Activated CD4-positive, alpha-beta T cell treated with anti-CD3 and anti-CD28 coated beads for 36 hours (primary cell): ENCODE measurements around the gene NVL. TPM values are rescaled to one million over a fixed set of nuclear protein-coding genes. Genes with fewer than 3 reads are reported as not detected.

ENCODE experiments used
- ATAC-seq: fragments of 200-7000 bp; cut with Tn5 transposase; one replicate; pipeline ENCODE4 v1.10.0; 2021; ENCODE audit warnings: mild to moderate bottlenecking, moderate library complexity
- CTCF ChIA-PET: fragments of 350-600 bp; sonication (Branson Sonifier 250); formaldehyde crosslinking; loops from one replicate; lab custom pipeline; 2021; ENCODE audit warnings: antibody characterized with exemption; lab: Charles Lee
- POLR2A ChIA-PET: fragments of 350-600 bp; sonication (Branson Sonifier 250); formaldehyde crosslinking; loops from one replicate; lab custom pipeline; 2021; ENCODE audit warnings: antibody characterized with exemption, inconsistent platforms; lab: Charles Lee
- DNase-seq: peaks from one replicate; pipeline ENCODE4 v3.0.0-alpha.2; 2020
- H3K27ac Mint-ChIP-seq: one replicate; pipeline ENCODE4 v1.8.0; 2021; ENCODE audit warnings: mixed read lengths
- H3K27me3 Mint-ChIP-seq: one replicate; pipeline ENCODE4 v1.8.0; 2021; ENCODE audit warnings: mixed read lengths
- H3K36me3 Mint-ChIP-seq: one replicate; pipeline ENCODE4 v1.8.0; 2021; ENCODE audit warnings: low read depth, mixed read lengths
- H3K4me1 Mint-ChIP-seq: one replicate; pipeline ENCODE4 v1.8.0; 2021; ENCODE audit warnings: mixed read lengths
- H3K4me3 Mint-ChIP-seq: one replicate; pipeline ENCODE4 v1.8.0; 2021; ENCODE audit warnings: mild to moderate bottlenecking, moderate library complexity, mixed read lengths
- H3K9me3 Mint-ChIP-seq: one replicate; pipeline ENCODE4 v1.8.0; 2021; ENCODE audit warnings: low read depth, mixed read lengths
- intact Hi-C, 2 experiments: fragments of 100-400 bp; cut with DNase I in 1 of 2; cut with micrococcal nuclease in 1 of 2; formaldehyde crosslinking; loops; one replicate each; pipeline versions ENCODE4 v1.14.2 to v1.15.1; 2022 to 2024; cut with DNase I, micrococcal nuclease
- total RNA-seq, 2 experiments: library from RNA; stranded (reverse); gene quantifications; one replicate each; pipeline ENCODE4 v1.2.3, GENCODE V29; 2021

NVL gene
- total RNA-seq, 2 experiments from 2014 or later = 34.2 to 44.1 TPM

DNA sequence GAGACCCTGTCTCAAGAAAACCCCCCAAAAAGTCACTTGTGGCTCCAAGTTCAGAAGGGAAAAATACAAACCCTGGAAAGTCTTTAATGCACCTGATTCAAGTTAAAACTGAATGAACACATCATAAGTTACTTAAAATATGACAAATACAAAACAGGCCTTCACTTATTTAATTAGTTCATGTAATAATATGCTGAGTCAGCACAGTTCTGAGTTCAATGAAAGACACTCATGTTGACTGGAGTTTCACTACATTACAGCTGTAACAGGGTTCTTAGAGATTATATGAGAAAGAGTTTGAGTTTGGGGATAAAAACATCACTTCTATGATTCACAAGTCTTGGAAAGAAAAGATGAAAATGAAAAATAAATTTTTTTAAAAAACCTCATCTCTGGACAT is 96.0 kb downstream of the NVL start:
- ChIA-PET POLR2A (no interaction called here), CTCF (interaction anchor here (0.6 to 1.1 kb wide), 3 partner anchors 21 to 300 kb away, joined by 3 to 5 read pairs (median 3); no protein-coding TSS in a partner anchor)
- ATAC-seq (no peak), DNase-seq (no peak)
- intact Hi-C loops = no loop called here
- Mint-ChIP-seq H3K27ac (no peak overlapping the region), H3K4me1 (no peaks in the 10 kb centered on the region), H3K36me3 (peaks cover 9% of the 10 kb centered on the region), H3K27me3 (no peaks in the 10 kb centered on the region), H3K9me3 (no peaks in the 10 kb centered on the region), H3K4me3 (no peak overlapping the region)

DNA sequence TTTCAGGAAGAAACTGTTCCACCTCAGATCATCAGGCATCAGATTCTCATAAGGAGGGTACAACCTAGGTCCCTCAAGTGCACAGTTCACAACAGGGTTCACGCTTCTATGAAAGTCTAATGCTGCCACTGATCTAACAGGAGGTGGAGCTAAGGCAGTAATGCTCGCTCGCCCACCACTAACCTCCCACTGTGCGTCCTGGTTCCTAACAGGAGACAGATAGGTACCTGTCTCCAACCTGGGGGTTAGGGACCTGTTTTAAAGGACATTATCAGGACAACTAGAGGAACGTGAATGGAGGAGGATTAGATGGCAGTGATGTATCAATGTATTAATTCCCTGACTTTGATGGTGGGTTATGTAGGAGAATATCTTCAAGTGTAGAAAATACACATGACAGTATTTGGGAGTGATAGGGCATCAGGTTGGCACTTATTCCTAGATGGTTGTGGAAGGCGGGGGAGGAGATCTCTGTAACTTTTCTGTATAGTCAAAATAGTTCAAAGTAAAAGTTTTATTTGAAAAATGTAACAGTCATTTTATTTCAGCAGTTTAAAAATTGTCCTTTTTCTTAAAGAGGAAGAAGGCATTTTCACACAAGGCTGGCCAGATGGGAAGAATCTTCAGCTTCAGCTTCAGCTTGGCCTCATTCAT is 103.0 kb downstream of the NVL start:
- POLR2A ChIA-PET = no interaction called here
- H3K27me3 Mint-ChIP-seq = no peaks in the 10 kb centered on the region
- no peaks in the 10 kb centered on the region for H3K9me3 Mint-ChIP-seq
- CTCF ChIA-PET = no interaction called here
- ATAC-seq (no peak), DNase-seq (no peak)
- peaks cover 12% of the 10 kb centered on the region for H3K36me3 Mint-ChIP-seq
- H3K4me1 Mint-ChIP-seq = no peaks in the 10 kb centered on the region
- intact Hi-C loops = no loop called here
- H3K27ac Mint-ChIP-seq = no peak overlapping the region
- H3K4me3 Mint-ChIP-seq = no peak overlapping the region

DNA sequence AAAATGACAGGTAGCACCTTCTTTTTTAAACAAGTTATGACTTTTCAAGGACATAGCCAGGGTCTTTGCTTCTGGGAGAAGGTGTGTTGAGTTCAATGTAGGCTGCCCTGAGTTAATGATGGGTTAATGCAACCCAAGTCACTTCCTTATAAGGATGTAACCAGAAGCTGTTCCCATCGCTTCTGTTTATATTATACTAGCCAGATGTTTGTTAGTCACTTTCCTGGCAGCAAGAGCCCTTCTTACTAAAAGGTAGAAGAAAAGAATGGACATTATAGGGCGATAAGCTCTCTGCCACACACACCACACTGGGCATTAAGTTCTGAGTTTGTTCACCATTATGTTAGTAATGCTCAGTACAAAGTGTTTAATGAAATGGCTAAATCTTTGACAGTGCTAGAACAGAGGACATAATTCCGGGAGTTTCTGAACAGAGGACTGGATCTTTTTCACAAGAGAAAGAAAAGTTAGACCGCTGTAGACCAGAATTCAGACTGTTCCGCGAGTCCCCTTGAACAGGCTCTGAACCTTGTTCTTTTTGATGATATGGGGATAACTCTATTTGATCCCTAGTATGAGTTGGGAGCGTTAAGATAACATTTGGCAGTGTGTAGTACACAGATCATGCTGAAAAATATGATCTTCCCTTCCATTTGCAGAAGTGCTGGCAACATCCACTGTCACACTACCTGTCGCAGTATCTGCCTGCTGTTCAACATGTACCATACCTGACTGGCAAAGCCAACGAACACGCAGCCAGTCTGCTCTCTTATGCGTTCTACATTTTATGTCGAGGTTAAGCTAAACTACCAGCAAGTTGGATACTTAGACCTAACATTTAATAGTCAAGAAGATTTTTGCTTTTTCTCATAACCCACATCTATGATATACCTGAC is 105.9 kb downstream of the NVL start:
- ChIA-PET POLR2A (no interaction called here), CTCF (interaction anchor here (0.9 kb wide), 1 partner anchor 103 kb away, joined by 3 read pairs; no protein-coding TSS in a partner anchor)
- Mint-ChIP-seq H3K9me3 (no peaks in the 10 kb centered on the region), H3K36me3 (peaks cover 3% of the 10 kb centered on the region), H3K27me3 (no peaks in the 10 kb centered on the region), H3K4me3 (no peak overlapping the region), H3K4me1 (no peaks in the 10 kb centered on the region), H3K27ac (no peak overlapping the region)
- ATAC-seq (no peak), DNase-seq (no peak)
- intact Hi-C loops = no loop called here

DNA sequence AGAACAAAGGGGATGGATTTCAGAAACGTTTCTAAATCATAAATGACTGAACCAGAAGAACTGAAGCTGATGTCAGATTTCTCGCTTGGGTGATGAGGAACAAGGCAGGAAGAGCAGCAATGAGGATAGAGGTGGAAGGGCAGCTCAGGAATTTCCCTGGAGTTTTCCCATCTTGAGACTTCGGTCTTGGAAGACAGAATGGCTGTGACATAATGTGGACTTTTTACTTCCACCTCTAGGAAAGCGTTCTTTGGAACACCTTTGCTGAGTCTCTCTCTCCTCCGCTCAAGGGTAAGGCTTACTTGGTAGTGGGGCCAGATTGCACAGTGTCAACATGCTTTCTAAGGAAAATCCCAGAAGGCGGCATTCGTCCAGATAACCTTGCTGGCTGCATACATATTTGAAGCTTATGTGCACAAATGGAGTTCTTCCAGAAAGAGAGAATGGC is 110.3 kb downstream of the NVL start:
- ATAC-seq (no peak), DNase-seq (no peak)
- Mint-ChIP-seq H3K4me1 (no peaks in the 10 kb centered on the region), H3K9me3 (no peaks in the 10 kb centered on the region), H3K27me3 (no peaks in the 10 kb centered on the region), H3K4me3 (no peak overlapping the region), H3K27ac (no peak overlapping the region), H3K36me3 (no peaks in the 10 kb centered on the region)
- POLR2A ChIA-PET = no interaction called here
- CTCF ChIA-PET = no interaction called here
- intact Hi-C loops = no loop called here

DNA sequence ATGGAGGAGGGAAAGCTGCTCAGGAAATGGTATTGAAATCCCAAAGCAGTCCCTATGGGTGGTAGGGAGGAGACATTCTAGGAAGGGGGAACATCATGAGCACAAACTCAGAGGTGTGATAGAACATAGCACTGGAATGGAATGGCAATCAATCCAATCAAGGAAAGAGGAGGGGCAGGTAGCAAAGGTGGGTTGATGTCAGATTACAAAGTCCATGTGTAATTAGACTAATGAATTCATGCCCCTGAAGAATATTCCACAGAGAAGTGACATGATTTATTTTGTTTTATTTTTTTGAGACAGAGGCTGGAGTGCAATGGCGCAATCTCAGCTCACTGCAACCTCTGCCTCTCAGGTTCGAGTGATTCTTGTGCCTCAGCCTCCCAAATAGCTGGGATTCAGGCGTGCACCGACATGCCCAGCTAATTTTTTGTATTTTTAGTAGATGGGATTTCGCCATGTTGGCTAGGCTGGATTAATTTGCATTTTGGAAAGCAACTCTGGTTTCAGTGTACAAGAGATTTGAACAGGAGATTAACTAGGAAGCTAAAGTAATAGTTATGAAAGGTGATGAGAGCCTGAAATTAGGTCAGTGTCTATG is 110.9 kb downstream of the NVL start:
- DNase-seq (no peak), ATAC-seq (no peak)
- intact Hi-C loops = no loop called here
- no peak overlapping the region for H3K4me3 Mint-ChIP-seq
- H3K27ac Mint-ChIP-seq = no peak overlapping the region
- H3K4me1 Mint-ChIP-seq = no peaks in the 10 kb centered on the region
- CTCF ChIA-PET = no interaction called here
- H3K9me3 Mint-ChIP-seq = no peaks in the 10 kb centered on the region
- no peaks in the 10 kb centered on the region for H3K36me3 Mint-ChIP-seq
- POLR2A ChIA-PET = no interaction called here
- H3K27me3 Mint-ChIP-seq = no peaks in the 10 kb centered on the region

DNA sequence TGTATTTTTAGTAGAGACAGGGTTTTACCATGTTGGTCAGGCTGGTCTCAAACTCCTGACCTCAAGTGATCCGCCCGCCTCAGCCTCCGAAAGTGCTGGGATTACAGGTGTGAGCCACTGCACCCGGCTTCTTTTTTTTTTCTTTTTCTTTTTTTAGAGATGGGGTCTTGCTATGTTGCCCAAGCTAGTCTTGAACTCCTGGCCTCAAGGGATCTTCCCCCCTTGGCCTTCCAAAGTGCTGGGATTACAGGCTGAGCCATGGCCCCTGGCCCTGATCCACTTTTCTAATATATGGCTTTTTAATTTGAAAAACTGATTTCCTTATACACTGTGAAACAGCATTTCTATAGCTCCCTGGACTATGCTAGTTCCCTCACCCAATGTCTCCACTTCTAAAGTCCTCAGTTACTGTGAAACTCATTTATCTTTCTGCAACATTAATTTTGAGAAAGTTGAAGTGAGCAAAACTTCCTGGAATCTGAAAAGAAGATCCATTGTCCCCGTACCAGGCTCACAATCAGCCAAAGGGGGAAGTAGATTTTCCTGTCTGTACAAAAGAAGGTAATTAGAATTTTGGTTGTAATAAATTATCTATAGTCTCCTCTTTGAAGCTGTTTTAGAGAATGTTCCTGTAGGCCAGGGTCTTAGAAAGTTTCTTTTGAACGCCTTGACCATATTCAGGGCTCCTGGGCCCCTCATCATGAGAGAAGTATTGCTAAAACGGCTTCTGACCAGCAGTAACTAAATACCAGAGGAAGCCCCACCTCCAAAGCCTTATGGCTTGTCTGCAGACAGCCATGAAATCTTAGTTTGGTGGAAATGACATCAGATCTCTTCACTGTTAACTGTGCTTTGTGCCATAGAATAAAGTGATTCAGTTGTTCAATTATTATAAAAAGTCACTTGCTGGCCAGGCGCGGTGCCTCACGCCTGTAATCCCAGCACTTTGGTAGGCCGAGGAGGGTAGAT is 112.0 kb downstream of the NVL start:
- DNase-seq = no peak
- intact Hi-C loops = no loop called here
- ChIA-PET CTCF (interaction anchor here (0.9 kb wide), 1 partner anchor 239 kb away, joined by 3 read pairs; no protein-coding TSS in a partner anchor), POLR2A (no interaction called here)
- Mint-ChIP-seq H3K27ac (no peak overlapping the region), H3K27me3 (no peaks in the 10 kb centered on the region), H3K4me1 (peaks cover 4% of the 10 kb centered on the region), H3K9me3 (no peaks in the 10 kb centered on the region), H3K36me3 (no peaks in the 10 kb centered on the region), H3K4me3 (no peak overlapping the region)
- ATAC-seq = no peak

DNA sequence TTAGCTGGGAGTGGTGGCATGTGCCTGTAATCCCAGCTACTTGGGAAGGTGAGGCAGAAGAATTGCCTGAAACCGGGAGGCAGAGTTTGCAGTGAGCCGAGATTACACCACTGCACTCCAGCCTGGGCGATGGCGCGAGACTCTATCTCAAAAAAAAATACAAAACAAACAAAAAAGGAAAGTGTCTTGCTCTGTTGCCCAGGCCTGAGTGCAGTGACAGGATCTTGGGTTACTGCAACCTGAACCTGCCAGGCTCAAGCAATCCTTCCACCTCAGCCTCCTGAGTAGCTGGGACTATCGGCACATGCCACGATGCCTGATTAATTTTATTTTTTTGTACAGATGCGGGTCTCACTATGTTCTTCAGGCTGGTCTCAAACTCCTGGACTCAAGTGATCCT is 113.6 kb downstream of the NVL start:
- ChIA-PET CTCF (no interaction called here), POLR2A (no interaction called here)
- intact Hi-C loops = no loop called here

DNA sequence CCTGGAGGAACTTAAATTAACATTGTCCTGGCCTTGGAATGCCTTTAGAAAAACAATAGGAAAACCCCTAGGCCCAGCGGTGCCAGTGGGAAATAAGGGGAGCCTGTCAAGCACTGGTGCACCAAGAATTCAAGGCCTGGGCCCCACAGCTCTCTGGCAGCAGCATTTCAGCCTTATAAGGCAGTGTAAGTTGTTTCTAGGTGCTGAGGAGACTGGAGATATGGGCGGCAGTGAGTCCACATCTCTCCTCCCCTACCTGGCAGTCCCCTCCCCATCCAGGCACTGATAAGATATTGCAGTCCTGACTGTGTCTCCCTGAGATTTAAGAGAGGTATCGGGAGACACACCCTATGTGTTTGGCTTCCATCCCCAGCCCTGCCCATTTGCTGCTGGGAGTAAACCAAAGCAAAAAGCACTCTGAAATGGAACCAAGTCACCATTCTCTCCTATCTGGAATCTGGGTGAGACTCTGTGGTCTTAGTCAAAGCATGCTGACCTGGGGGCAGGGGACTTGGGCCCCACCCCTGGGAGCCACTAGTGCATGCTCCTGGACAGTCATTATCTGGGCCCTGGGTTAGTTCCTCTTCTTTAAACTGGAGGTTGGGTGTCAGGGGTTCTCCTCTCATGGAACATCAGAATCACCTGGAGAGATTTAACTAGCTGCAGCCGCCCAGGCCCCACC is 116.4 kb downstream of the NVL start:
- ATAC-seq (peak; percentile 36), DNase-seq (no peak)
- H3K27ac Mint-ChIP-seq = peak overlapping the region; percentile 42
- POLR2A ChIA-PET = no interaction called here
- H3K4me1 Mint-ChIP-seq = peaks cover 4% of the 10 kb centered on the region
- H3K27me3 Mint-ChIP-seq = no peaks in the 10 kb centered on the region
- CTCF ChIA-PET = interaction anchor here (0.8 to 1.3 kb wide), 2 partner anchors 20 to 24 kb away, joined by 3 read pairs; no protein-coding TSS in a partner anchor
- intact Hi-C loops = no loop called here
- no peak overlapping the region for H3K4me3 Mint-ChIP-seq
- H3K9me3 Mint-ChIP-seq = no peaks in the 10 kb centered on the region
- H3K36me3 Mint-ChIP-seq = no peaks in the 10 kb centered on the region

More for the DNA sequence above, 113.6 kb downstream of the NVL start:
- Mint-ChIP-seq H3K9me3 (no peaks in the 10 kb centered on the region), H3K27me3 (no peaks in the 10 kb centered on the region), H3K27ac (no peak overlapping the region), H3K36me3 (no peaks in the 10 kb centered on the region), H3K4me3 (no peak overlapping the region), H3K4me1 (peaks cover 4% of the 10 kb centered on the region)
- no peak for DNase-seq
- no peak for ATAC-seq

DNA sequence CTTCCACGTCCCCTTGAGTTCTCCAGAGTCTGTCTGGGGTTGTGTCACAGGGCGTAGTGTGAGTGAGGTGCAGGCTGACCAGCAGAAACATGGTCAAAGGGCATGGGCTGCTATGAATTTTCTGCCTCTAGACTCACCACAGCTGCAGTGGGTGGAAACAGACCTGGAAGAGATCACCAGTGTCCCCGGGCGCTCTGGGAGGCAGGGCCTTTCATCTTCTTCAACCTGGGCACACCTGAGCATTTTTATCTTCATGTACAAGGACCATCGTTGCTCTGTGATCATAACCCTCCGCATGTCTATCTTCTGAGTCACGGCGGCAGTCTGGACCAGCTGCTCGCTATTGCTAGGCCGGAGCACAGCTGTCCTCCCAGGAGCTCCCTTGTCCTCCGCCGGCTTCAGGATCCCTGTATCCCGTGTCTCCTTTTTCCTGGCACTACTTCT is 117.3 kb downstream of the NVL start:
- intact Hi-C loops = no loop called here
- Mint-ChIP-seq H3K4me3 (no peak overlapping the region), H3K9me3 (no peaks in the 10 kb centered on the region), H3K4me1 (peaks cover 4% of the 10 kb centered on the region), H3K36me3 (no peaks in the 10 kb centered on the region), H3K27ac (no peak overlapping the region), H3K27me3 (no peaks in the 10 kb centered on the region)
- CTCF ChIA-PET = interaction anchor here (1.3 kb wide), 1 partner anchor 19 kb away, joined by 3 read pairs; no protein-coding TSS in a partner anchor
- ATAC-seq = no peak
- POLR2A ChIA-PET = no interaction called here
- no peak for DNase-seq

DNA sequence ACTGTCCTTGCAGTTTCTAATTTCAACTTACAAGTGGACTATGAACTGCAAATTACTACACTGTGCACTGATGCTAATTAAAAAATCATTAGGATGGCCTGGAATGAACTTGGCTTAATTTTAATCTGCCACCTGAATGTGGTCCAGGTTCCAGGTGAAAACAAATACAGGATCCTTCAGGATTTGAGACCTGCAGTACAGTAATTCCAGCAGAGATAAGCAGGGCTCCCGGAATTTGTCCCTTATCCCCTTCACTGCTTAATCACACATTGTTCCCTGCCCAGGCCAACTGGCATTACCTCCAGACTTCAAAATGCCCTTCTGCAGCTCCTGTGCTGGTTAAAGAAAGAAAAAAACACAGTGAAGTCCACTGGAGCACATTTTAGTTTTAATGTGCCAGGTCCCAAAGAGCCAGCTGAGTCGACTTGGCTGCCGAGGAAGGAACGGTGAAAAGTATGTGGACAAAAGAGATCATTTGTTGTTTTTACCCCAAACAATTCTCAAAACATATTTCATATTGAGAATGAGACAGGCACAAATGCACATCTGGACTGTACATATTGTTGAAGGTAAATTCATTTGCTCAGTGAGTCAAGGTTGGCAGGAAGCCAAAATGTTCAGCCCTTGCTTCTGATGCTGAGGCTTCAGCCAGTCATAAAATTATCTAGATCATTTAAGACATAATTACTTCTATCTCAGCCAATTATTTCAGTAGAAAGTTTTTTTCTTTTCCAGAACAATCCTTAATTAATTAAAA is 118.6 kb downstream of the NVL start:
- CTCF ChIA-PET = no interaction called here
- Mint-ChIP-seq H3K36me3 (no peaks in the 10 kb centered on the region), H3K27me3 (no peaks in the 10 kb centered on the region), H3K27ac (no peak overlapping the region), H3K4me1 (peaks cover 4% of the 10 kb centered on the region), H3K9me3 (no peaks in the 10 kb centered on the region), H3K4me3 (no peak overlapping the region)
- POLR2A ChIA-PET = no interaction called here
- intact Hi-C loops = no loop called here
- DNase-seq = peak; percentile 36
- ATAC-seq = no peak
